Pulmonary artery endothelial cell (primary cell): Measurements from ENCODE around the gene ULK1. TPM values are rescaled to one million over a fixed set of nuclear protein-coding genes. Genes with fewer than 3 reads are reported as not detected.
"Not testable (repeated sequence)": the region's sequence is repeated elsewhere in the genome, so short reads cannot be mapped to it uniquely, and the experiment has no call there.

ENCODE experiments used
- DNase-seq: peaks from one replicate; pipeline ENCODE4 v3.0.0-alpha.2; 2011; ENCODE audit warnings: low read depth, low spot score
- total RNA-seq: library from RNA; depleted of rRNA; stranded (reverse); fragments of >200 nt; gene quantifications from 2 replicates; pipeline ENCODE4 v1.2.3, GENCODE V29; 2014

ULK1 gene
- total RNA-seq, 1 donor from 2014 or later: 5.2 TPM

DNA sequence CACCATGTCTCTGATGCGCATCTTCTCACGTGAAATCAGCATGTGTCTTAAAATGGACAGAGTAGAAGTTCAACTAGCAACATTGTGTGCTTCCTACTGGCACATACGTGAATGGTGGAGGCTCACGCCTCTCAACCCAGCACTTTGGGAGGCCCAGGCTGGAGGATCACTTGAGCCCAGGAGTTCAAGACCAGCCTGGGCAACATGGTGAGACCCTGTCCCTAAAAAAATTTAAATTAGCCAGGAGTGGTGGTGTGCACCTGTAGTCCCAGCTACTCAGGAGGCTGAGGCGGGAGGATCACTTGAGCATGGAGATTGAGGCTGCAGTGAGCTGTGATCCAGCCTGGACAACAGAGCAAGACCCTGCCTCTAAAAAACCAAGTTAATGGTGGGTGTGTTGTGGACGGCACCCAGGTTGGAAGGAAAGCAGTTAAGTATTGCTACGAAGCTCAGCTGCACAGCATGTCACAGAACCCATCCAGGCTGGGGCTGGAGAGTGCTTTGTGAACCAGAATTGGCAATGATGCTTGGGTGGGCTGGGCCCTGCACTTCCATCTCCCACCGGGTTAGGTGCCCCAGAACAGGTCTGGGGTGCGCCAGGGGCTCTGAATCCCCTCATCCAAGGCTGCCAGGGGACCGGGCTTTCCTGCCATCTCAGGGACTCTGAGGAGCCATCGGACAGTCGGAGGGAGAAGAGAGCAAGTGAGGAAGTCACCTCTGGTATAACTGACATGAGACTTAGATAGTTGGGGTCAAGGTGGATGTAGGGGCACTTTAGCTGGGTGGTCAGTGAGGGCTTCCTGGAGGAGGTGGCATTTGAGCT, 33.0 kb upstream of the ULK1 start:
- DNase-seq: no peak

DNA sequence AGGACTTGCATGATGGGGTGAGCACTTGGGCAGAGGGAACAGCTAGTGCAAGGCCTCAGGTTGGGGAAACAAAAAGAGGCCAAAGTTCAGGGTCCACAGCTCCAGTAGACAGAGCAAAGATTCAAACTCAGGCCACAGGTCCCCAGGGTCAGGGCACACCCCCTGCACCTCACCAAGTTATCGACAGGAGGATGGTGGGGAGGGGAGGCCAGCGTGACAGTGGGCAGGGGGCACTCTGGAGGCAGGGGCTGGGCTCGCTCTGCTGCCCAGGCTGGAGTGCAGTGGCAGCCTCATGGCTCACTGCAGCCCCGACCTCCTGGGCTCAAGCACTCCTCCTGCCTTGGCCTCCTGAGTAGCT, 32.4 kb upstream of the ULK1 start:
- DNase-seq: no peak

DNA sequence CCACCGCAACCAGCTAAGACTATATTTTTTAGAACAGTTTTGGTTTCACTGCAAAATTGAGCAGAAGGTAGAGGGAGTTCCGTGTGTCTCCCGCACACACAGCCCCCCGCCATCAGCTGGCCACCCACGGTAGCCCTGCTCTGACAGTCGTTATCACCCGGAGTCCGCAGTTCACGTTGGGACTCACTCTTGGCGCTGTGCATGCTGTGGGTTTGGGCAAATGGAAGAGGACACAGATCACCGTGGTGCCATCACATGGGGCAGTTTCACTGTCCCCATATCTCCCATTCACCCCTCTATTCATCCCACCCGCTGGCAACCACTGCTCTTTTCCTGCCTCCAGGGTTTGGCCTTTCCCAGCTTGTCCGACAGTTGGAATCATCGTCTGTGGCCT, 31.8 kb upstream of the ULK1 start:
- no peak for DNase-seq

DNA sequence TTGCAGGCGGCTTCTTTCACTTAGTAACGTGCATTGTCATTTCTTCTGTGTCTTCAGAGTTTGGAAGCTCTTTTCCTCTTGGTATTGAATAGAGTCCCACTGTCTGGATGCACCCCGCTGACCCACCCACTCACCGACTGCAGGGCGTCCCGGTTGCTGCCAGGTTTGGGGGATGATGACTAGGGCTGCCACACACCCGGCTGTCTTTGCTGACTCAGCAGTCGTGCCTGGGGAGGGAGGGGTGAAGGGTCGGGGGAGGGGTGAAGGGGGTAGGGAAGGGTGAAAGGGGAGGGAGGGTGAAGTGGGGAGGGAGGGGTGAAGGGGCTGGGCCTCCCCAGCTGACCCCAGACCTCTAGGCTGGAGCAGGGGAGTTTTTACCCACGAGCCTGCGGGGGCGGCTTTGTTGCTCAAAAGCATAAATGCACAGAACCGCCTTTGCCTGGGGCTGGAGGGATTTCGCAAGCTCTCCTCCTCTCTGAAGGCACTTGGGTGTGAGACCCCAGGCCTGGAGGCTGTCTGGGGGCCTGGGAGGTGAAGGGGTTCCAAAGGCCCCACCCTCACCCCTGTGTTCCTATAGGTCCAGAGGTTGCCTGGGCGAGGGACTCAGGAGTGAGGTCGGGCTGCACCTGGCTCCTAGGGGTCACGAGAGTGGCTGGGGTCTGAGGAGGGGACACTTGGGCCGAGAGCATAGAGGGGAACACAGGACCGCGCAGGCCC, 31.3 kb upstream of the ULK1 start:
- no peak for DNase-seq

DNA sequence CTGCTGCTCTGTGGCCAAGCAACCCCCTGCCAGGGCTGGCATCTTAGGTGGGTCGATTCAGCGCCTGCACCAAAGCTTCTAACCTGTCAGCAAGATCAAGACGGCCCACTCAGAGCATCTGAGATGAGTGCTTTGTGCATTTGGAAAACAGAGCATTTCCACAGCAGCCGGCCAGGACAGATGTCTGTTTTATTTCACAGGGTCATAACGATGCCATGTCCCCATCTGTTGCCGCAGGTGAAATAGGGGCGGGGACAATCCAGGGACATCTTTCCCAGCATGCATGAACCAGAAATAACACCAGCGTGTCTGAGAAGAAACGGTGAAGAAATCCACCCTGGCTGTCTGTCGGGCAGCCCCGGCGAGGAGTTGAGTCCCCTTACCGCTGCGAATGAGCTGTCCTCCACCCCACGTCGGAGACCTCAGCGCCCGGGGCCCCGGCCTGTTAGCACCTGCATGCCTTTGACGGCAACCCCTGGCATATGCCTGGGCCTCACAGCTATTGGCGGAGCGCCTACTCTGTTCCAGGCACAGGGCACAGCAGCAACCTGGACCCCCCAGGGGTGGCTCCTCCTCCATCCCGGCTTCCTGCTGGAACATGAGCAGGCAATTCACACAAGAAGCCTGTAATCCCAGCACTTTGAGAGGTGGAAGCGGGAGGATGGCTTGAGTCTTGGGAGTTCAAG, 30.6 kb upstream of the ULK1 start:
- DNase-seq: no peak

DNA sequence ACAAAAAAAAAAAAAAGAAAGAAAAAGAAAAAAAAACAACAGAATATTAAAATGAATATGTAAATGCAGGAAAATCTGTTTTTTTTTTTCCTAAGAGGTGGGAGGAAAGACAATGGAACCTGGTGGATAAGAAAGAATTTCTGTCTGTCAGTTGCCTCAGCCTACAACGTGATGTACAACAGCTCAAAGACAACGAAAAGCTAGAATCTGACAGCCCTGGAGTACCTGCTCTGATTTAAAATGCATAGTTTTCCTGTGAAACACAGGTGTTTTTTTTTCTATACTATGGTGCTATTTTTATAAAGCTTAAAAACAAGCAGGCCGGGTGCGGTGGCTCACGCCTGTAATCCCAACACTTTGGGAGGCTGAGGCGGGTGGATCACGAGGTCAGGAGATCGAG, 30.0 kb upstream of the ULK1 start:
- DNase-seq: no peak

DNA sequence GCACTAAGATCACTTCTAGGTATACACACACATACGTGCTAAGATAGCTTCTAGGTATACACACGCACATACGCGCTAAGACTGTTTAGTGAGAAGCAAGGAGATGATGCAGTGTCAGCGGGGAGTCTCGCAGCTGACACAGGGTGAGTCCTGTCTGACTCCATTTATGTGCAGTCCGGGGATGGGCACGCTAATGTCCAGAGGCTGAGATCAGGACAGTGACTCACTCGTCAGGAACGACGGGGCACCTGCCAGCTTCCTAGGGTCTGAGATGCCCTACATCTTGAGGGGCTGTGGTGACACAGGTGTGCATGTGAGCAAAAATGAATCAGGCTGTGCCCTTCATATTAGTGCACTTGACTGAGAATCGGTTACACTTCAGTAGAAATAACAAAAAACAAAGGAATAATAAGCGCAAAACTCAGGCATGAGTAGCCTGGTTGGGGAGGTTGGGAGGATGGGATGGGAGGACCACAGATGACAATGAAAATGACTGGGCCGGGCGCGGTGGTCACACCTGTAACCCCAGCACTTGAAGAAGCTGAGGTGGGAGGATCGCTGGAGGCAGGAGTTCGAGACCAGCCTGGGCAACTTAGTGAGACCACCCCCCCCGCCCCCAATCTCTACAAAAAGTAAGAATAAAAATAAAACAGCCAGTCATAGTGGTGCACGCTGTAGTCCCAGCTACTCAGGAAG, 29.1 kb upstream of the ULK1 start:
- DNase-seq: no peak

DNA sequence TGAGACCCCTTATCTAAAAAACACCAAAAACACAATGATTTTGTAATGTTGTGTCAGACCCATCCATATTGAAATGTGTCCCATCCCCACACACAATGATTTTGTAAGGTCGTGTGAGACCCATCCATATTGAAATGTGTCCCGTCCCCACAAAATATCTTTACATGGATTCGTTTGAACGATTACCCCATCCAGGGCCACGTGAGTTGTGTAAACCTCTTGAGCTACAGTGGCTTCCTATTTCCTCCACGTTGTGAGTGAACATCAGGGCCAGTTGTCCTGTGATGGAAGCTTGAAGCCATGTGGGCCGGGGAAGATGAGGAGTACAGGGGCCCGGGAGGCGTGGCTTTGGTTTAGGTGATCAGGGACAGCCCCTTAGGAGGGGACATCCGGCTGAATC, 27.0 kb upstream of the ULK1 start:
- no peak for DNase-seq

DNA sequence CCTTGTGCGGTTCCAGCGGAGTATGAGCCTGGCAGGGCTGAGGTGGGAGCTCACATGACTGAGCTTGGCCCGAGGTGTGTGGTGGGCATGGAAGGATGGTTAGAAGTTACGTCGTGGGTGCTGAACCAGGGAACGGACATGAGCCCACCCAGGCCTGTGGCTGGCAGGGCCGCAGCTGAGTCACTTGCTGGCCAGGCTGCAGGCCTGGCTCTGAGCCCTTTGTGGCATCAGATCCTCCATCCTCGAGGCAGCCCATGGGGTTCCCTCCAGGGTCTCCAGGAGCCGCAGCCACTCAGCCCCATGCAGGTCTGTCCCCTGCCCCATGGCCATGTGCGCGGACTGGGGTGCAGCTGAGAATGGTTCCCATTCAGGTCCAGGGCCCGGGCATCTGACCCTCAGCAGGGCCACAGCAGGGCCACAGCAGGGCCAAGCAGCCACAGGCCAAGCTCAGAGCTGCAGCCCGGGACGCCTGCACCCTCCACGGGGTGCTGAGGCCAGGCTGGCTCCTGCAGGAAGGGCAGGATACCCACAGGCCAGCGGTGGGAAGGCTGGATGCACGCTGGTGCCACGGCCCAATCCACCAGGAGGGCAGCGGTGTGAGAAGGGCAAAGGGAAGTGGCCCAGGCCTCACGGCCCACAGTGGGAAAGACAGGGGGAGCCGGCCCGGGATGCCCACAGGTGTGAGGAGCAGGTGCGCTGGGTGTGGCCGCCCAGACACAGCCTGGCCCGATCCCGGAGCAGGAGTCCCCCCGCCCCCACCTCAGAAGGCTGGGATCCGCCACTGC, 26.3 kb upstream of the ULK1 start:
- no peak for DNase-seq

DNA sequence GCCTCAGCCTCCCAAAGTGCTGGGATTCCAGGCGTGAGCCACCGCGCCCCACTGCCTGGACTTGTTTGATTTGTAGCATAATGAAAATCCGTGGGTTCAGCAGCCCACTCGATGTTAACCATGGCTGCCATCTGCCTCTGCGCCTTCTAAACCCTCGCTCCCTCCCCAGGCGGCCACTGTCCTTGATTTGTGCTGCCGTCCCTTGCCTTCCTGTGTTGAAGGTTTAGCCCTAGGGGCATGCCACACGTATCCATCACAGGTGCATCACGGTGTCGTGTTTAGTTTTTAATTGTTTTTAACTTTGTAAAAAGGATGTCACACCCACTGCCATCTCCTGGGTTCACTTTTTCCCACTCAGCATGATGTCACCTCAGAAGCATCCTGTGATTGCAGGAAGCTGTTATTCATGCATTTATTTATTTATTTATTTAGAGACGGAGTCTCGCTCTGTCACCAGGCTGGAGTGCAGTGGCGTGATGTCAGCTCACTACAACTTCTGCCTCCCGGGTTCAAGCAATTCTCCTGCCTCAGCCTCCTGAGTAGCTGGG, 24.5 kb upstream of the ULK1 start:
- DNase-seq: no peak

DNA sequence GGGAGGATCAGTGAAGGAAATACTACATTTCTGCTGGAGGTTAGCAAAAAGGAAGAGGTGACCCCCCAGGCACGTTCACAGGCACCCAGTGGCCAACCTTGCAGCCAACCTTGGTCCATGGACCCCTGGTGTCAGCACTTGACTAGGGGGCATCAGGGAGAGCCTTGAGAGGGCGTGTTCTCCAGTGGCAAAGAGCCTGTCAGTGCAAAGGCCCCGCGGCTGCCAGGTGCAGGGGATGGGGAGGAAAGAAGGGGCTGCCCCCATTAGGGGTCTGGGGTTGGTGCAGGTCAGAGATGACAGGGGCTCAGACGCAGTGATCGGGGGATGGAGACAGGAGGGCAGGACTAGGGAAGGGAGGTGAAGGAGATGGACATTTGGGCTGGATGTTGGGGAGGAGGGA, 22.7 kb upstream of the ULK1 start:
- DNase-seq: no peak

DNA sequence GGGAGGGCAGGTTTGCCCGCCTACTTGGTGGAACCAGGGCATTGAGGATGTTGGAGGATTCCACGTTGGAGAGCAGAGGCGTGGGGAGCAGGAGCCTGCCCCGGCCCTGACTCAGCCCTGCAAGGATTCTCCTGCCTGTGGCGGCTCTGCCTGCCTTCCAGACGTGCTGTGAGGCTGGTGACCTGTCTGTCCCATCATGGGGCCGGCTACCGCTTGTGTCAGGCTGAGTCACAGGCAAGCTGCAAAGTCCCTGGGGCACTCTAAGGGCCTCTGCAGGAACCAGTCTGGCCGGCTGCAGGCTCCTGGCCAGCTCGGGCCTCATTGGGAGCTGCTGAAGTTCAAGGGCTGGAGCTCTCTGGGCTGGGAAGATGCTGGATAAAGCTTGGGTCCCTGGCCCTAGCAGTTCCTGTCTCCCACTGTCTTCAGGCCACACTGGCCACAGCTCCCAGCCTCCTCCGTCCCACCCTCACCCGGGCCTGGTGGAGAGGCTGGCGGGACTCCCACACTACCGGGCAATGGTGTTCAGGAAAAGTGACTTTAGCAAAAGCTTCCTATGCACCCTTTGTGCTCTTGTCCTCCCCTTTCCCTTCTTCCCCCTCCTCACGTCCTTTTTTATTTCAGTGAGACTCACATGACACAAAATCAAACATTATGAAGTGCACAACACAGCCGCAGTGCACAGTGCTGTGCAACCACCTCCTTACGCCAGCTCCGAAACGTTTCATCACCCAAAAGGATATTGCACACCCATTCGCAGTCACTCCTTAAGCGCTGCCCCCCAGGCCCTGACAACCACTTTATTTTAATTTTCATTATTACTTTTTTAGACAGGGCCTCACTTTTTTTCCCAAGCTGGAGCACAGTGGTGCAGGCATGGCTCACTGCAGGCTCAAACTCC, 22.0 kb upstream of the ULK1 start:
- DNase-seq: no peak

DNA sequence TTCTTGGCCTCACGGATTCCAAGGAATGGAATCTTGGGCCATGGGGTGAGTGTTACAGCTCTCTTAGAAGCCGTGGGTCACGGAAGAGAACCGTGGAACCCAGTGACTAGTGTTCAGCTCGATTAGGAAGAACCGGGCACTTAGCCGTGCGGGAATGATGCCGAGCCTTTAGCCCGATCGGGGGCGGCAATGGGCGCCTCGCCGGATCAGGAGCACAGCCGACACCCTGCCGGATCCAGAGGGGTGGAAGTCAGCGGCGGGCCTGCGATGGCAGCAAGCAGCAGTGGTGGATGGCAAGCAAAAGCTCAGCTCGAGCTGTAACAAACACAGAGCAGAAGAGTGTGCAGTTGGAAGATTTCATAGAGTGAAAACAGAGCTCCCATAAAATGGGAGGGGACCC, 21.1 kb upstream of the ULK1 start:
- DNase-seq: no peak

DNA sequence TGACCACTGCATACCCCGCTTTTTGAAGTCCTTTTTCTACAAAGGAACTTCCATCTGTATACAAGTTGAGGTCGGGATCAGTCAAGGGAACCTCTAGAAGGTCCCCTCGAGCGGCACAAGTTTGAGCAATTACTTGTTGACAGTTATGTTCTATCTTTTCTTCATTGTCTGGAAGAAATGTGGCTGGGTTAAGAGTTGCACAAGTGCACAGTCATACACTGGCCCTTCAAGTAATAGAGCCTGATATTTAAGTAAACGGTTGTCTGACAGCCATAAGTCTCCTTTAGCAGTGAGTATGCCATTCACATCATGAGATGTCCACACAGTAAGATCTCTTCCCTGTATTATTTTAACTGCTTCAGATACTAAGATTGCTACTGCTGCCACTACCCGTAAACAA, 19.4 kb upstream of the ULK1 start:
- DNase-seq: not testable (repeated sequence)

DNA sequence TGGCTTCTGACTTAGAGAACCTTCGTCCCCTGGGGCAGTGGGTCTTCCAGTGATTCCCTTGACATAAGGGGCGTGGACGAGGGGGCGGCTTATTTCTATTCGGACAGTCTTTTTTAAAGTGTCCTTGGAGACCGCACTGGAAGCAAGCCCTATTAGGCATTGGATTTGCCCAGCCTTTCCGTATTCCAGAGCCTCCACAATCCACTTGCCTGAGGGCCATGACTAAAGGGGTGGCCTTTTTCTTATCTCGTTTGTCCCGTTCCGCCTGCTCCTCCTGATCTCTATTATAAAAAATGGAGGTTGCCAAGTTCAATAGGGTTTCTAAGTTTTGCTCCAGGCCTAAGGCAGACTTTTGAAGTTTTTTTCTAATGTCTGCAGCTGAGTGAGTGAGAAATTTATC, 17.2 kb upstream of the ULK1 start:
- DNase-seq: not testable (repeated sequence)

DNA sequence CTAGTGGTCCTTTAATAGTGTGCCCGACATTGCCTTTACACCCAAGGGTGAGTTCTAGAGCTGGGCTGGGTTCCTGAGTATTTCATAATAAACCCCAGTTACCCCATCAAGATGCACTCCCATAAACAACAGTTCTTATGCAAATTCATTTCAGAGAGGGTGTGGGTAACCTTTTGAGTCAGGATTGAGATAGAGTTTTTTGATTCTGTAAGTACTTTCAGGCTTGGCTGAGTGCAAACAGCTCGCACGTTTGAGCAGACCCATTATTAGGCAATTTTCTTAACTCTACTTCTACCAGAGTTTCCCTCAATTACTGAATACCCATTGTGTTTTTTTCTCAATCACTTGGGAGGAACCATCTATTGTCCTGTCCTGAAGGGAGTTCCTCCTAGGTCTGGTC, 16.0 kb upstream of the ULK1 start:
- not testable (repeated sequence) for DNase-seq

DNA sequence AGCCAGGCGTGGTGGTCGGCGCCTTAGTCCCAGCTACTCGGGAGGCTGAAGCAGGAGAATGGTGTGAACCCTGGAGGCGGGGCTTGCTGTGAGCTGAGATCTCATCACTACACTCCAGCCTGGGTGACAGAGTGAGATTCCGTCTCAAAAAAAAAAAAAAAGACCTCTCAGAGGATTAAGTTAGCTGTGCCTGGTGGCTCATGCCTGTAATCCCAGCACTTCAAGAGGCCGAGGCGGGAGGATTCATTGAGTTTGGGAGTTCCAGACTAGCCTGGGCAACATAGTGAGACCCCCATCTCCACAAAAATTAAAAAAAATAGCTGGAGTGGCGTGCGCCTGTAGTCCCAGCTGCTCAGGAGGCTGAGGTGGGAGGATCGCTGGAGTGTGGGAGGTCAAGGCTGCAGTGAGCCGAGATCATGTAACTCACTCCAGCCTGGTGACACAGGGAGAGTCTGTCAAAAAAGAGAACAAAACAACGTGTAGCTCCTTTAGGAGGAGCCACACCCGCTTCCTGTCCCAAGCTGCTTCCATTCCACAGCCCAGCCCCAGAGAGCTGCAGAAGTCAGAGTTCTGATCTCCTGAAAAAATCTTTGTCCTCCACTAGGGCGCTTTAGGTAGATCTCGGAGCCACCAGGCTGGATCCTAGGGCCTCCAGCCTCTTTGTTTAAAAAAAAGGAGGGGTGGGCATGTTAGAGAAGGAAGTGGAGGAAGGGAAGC, 11.5 kb upstream of the ULK1 start:
- no peak for DNase-seq

DNA sequence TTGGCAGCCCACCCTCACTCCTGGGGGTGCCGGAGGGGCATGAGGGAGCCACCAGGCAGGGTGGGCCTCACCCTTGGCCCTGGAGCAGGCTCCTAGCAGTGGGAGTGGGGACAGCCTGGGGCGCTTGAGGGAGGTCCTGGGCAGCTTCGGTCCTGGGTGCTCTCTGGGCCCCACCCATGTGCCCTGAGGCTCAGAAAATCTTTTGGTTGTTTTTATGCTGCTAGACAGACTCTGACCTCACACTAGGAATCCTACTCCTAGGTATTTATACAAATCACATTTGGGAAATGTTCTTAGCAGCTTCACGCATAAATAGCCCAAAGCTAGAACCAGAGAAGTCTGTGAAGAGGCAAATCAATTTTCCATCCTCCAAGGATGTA, 10.9 kb upstream of the ULK1 start:
- no peak for DNase-seq

DNA sequence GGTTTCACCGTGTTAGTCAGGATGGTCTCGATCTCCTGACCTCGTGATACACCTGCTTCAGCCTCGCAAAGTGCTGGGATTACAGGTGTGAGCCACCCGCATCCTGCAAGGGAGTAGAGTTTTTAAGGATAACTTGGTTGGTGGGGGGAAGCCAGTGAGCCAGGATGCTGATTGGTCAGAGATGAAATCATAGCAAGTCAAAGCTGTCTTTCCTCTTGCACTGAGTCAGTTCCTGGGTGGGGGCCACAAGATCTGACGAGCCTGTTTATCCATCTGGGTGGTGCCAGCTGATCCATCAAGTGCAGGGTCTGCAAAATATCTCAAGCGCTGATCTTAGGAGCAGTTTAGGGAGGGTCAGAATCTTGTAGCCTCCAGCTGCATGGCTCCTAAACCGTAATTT, 9.3 kb upstream of the ULK1 start:
- not testable (repeated sequence) for DNase-seq
